H4 (cell line): ENCODE measurements around the gene PLEKHG4B. TPM values are rescaled to one million over a fixed set of nuclear protein-coding genes. Genes with fewer than 3 reads are reported as not detected.
"Not testable (repeated sequence)": the region's sequence is repeated elsewhere in the genome, so short reads cannot be mapped to it uniquely, and the experiment has no call there.

Experiments
- DNase-seq: peaks from one replicate; pipeline ENCODE4 v3.0.0-alpha.2; 2015; ENCODE audit warnings: low spot score
- total RNA-seq: library from RNA; depleted of rRNA; stranded (reverse); fragments of >200 nt; shearing (Covaris generic); gene quantifications from 2 replicates; pipeline ENCODE4 v1.2.3, GENCODE V29; 2014

The PLEKHG4B gene
- total RNA-seq, 1 experiment from 2014 or later, result 7.3 TPM

GRCh38 chr5:156411-157072 is 64.6 kb downstream of the PLEKHG4B start:
- DNase-seq, result no peak

DNA sequence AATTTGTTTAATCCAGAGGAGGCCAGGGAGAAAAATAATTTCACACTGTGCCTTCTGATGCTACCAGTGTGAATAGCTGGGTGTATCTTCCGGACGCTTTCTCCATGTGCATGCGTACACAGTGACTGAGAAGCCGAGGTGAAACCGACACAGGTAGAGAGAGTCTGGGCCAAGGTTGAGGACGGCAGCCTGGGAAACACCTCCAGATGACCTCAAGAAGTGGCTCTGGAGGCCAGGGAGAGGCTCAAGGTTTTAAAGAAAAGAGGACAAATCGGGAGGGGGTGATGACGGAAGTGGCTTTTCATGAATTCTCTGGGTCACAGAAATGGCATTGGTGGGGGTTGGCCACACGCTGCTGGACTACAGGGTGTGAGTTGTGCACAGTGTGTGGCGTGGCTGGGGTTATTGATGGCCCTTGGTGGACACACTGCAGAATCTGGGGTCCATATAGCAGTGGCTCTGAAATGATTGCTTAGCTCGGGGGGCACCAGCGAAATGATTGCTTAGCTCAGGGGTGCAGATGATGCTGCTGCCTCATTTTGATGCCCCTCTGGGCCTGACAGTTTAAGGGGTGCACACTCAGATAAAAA is 65.3 kb downstream of the PLEKHG4B start:
- DNase-seq, result no peak

- no peak for DNase-seq
Measured at GRCh38 chr5:157801-158200, 65.8 kb downstream of the PLEKHG4B start.

DNA sequence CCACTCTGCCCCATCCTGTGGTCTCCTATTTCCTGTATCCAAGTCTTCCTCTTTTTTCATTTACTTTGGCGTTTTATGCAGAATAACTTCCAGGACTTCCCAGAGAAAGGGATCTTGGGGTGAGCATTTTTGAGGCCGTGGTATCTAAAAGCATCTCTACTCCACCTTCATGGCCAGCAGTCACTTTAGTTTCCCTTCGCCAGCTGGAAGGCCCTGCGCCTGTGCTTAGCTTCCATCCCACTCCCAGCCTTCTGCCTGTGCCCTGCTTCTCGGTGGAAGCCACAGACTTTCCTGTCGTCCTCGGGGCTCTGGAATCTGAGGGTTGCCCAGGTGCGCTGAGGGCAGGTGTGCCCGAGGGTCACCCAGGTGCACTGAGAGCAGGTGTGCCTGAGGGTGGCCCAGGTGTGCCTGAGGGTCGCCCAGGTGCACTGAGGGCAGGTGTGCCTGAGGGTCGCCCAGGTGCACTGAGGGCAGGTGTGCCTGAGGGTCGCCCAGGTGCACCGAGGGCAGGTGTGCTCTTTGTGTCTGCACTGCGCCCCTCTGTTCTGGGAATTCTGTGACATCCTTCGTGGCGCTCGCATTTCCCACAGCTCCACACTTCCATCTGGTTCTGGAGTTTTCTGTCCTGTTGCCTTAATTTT is 67.0 kb downstream of the PLEKHG4B start:
- DNase-seq, result no peak

- DNase-seq, result no peak
Measured at GRCh38 chr5:159448-160172, 67.6 kb downstream of the PLEKHG4B start.

DNA sequence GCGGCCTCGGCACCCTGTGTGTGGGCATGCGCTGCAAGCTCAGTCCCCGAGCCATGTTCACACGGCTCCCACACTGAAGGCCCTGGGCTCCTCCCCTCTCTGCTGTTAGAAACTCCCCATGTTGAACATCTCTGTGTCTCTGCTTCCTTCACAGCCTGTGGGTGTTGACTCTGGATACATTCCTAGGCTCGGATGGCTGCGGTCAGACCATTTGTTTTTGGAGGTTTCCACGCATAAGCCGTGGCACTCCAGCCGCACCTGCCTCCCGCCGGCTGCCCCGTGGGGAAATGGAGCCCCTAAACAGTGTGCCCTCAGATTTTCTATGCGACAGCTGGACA is 68.2 kb downstream of the PLEKHG4B start:
- DNase-seq, result no peak

- DNase-seq, result no peak
Measured at GRCh38 chr5:160921-161802, 69.2 kb downstream of the PLEKHG4B start.

- DNase-seq, result no peak
Measured at GRCh38 chr5:161803-162110, 69.8 kb downstream of the PLEKHG4B start.

DNA sequence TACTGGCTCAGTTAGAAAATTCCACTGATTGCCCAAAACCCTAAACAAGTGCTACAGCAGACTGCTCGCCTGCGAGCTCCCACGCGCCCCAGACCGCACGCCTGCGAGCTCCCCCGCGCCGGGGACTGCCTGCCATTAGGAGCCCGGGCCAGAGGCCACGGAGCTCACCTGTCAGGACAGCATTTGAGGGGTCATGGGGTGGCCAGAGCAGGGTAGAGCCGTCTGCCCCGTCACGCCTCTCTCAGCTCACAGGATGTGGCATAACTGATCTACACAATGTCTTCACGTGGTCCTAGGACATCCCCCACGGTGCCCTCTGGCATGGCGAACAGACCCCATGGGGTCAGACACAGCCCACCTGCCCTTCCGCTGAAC is 70.2 kb downstream of the PLEKHG4B start:
- DNase-seq, result no peak

GRCh38 chr5:162565-163337 is 70.8 kb downstream of the PLEKHG4B start:
- no peak for DNase-seq

DNA sequence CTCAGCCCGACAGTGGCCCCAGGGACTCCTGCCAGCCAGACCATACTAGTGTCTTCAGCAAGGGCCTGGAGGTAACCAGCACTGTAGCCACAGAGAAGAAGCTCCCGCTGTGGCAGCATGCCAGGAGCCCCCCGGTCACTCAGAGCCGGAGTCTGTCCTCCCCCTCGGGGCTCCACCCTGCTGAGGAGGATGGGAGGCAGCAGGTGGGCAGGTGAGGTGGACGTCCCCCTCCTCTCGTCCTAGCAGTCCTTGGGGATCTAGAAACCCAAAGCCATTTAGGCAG is 71.3 kb downstream of the PLEKHG4B start:
- DNase-seq, result no peak

GRCh38 chr5:163841-164240 is 71.9 kb downstream of the PLEKHG4B start:
- no peak for DNase-seq

GRCh38 chr5:164244-164643 is 72.3 kb downstream of the PLEKHG4B start:
- no peak for DNase-seq

- not testable (repeated sequence) for DNase-seq
Measured at GRCh38 chr5:164783-165182, 72.8 kb downstream of the PLEKHG4B start.

- no peak for DNase-seq
Measured at GRCh38 chr5:166441-167372, 74.7 kb downstream of the PLEKHG4B start.

DNA sequence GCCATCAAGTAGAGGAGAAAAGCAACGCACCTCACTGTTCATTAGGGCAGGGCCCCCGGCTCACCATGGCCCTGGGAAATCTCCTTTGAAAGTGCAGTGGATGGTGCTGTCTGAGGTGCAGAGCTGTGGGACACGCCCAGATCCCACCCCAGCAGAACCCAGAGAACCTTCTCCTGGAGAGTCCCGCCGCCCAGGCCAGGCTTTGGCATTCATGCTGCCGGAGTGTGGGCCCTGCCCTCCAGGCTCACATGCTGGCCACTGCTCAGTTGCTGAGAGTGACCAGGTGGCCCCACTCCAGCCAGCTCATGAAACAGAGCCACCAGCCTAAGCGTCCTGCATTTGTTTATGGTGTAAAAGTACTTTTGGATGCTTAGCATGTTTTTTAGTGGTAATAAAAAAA is 75.5 kb downstream of the PLEKHG4B start:
- DNase-seq, result no peak

GRCh38 chr5:167982-168660 is 76.2 kb downstream of the PLEKHG4B start:
- peak; percentile 94 for DNase-seq

GRCh38 chr5:169071-169727 is 77.2 kb downstream of the PLEKHG4B start:
- no peak for DNase-seq

- no peak for DNase-seq
Measured at GRCh38 chr5:169728-170094, 77.7 kb downstream of the PLEKHG4B start.
